GM21423 (cell line): ENCODE results near the gene GDF15.
"Not testable (repeated sequence)": the region's sequence is repeated elsewhere in the genome, so short reads cannot be mapped to it uniquely, and the experiment has no call there.

Experiments
- ATAC-seq: cut with Tn5 transposase; IDR thresholded peaks from one replicate; pipeline ENCODE4 v1.9.1; 2021; ENCODE audit warnings: mild to moderate bottlenecking, moderate library complexity; ENCODE audit not compliant: unreplicated experiment

The GDF15 gene

DNA sequence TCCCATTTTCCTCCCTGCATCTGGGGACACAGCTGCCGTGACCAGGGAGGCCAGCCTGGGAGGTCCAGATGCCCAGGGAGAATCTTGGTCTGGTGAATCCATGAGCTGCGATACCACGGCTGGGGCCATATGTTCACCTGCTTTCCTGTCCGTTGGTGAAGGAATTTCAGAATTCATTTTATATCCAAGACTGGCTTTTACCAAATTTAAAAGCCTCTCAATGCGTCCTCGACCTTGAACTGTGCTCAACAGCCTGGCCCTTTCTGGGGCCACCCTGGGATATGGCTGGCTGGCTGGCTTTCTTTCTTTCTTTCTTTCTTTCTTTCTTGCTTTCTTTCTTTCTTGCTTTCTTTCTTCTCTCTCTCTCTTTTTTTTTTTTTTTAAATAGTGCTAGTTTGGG lies 22.2 kb upstream of the GDF15 start:
- no peak for ATAC-seq

DNA sequence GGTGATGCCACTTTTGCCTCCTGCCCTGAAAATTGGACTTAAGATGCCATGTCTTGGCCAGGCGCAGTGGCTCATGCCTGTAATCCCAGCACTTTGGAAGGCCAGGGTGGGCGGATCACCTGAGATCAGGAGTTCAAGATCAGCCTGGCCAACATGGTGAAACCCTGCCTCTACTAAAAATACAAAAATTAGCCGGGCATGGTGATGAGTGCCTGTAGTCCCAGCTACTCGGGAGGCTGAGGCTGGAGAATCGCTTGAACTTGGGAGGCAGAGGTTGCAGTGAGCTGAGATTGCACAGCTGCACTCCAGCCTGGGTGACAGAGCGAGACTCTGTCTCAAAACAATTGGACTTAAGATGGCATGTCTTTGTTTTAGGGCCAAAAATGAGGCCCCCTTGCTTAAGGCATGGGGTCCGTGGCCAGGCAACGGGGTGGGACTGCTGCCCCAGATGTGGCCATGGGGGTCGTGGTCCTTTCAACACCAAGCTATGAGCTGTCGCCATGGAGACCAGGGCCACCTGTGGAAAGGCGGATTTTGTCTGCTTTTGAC lies 21.6 kb upstream of the GDF15 start:
- not testable (repeated sequence) for ATAC-seq

GRCh38 chr19:18364826-18365528 lies 21.0 kb upstream of the GDF15 start:
- ATAC-seq: no peak

DNA sequence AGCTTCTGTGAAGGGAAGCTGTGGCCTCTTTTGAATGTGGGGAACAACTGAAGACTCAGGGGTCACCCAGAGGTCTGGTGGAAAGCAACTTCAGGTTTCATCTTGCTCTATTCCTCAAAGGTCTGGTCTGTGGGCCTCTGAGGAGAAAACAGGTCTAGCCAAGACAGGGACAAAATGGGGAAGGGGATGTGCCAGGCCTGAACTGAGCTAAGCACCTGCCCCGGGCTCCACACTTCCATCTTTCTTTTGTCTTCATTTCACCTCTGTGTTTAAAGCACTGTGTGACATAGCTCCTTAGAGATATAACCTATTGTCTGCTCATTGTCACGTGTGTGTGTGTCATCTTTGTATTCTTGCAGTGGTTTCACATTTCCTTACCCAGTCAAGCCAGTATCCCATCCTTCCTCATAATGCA lies 19.9 kb upstream of the GDF15 start:
- ATAC-seq: no peak

DNA sequence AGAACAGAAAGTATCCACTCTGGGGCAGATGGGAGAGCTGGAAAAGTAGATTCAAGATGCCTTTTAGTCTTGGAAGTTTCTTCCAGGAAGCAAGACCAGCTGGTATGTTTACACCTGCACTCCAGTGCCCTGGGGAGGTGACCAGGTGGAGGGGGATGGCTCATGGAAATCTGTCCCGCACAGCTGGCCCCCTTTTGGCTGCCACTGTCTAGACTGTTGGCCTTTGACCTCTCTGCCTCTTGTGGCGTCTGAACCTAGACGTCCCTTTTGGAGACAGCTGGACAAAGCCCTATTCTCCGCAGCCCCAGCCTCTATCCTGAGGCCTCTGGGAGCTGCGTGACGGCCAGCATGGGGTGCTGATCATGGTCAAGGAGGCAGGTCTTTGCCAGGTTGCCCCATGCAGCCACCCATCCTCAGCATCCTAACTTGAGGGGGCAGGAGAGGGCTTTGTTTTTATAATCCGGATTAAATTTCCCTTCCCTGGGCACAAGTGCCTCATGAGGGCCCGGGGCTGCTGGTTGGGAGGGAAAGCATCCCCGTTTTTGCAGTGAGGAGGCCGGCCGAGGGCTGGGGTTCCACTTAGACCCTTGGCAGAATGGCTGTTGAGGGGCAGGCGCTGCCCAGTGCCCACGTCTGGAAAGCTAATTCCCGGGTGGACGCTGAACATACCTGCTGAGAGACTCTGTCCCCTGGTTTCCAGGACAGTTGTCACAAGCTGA lies 17.3 kb upstream of the GDF15 start:
- no peak for ATAC-seq

- no peak for ATAC-seq
Observed at GRCh38 chr19:18373407-18373891, 12.5 kb upstream of the GDF15 start.

GRCh38 chr19:18373892-18374629 lies 11.9 kb upstream of the GDF15 start:
- peak; percentile 81 for ATAC-seq

- ATAC-seq: no peak
Observed at GRCh38 chr19:18377026-18377425, 8.9 kb upstream of the GDF15 start.

DNA sequence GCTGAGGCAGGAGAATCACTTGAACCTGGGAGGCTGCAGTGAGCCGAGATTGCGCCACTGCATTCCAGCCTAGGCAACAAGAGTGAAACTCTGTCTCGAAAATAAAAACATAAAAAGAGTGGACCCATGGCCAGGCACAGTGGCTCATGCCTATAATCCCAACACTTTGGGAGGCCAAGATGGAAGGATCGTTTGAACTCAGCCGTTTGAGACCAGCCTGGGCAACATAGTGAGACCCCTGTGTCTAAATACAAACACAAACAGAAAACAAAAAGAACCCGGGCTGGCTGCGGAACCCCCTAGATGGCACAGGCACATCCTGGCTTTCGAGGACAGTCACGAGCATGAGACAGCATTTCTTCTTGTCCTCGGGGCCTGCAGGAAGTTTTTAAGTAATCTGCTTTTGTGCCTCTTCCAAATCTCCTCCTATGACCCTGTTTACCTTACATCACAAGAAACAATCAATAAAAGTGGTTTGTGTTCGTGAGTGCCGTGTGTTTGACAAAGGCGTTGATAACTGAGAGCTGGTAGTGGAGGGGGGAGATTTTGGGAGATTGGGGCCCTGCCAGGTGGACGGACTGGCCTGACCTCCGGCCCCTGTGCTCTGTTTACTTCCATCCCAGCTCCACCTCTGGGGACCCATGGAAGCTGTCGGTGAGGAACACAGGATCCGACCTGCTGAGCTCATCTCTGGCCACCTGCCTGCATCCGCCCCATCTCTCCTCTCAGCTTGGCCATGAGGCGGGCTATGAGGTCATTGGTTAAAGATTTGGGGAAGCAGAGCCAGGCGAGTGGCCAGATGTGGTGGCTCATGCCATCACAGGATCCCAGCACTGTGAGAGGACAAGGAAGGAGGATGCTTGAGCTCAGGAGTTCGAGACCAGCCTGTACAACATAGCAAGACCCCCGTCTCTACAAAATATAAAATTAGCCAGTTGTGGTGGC lies 5.9 kb upstream of the GDF15 start:
- no peak for ATAC-seq

- ATAC-seq: no peak
Observed at GRCh38 chr19:18380843-18381242, 5.1 kb upstream of the GDF15 start.

GRCh38 chr19:18383622-18384021 lies 2.3 kb upstream of the GDF15 start:
- not testable (repeated sequence) for ATAC-seq

DNA sequence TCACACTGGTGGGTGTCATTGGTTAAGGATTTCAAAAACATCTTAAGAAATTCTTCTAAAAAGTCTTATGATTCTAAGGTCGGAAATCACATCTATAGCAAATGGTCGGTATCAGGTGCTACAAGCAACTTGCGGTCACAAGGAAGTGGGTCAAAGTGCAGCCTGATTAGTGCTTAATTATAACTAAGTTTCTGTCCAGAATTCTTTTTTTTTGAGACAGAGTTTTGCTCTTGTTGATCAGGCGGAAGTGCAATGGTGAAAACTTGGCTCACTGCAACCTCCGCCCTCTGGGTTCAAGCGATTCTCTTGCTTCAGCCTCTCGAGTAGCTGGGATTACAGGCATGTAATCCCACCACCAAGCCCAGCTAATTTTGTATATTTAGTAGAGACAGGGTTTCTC lies 1.2 kb upstream of the GDF15 start:
- ATAC-seq: no peak

DNA sequence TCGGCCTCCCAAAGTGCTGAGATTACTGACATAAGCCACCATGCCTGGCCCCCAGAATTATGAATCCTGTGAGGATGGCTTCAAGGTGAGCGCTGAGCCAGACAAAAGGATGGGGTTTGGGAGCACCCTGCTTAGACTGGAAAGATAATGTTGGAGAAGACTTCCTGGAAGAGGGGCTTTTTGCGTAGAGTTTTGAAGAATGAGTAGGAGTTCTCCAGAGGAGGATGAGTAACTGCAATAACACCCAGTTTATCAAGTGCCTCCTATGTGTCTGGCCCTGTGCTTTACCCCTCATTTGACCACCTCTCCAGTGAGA lies 641 bp upstream of the GDF15 start:
- ATAC-seq: no peak

GRCh38 chr19:18386543-18387271 lies 749 bp downstream of the GDF15 start:
- no peak for ATAC-seq

DNA sequence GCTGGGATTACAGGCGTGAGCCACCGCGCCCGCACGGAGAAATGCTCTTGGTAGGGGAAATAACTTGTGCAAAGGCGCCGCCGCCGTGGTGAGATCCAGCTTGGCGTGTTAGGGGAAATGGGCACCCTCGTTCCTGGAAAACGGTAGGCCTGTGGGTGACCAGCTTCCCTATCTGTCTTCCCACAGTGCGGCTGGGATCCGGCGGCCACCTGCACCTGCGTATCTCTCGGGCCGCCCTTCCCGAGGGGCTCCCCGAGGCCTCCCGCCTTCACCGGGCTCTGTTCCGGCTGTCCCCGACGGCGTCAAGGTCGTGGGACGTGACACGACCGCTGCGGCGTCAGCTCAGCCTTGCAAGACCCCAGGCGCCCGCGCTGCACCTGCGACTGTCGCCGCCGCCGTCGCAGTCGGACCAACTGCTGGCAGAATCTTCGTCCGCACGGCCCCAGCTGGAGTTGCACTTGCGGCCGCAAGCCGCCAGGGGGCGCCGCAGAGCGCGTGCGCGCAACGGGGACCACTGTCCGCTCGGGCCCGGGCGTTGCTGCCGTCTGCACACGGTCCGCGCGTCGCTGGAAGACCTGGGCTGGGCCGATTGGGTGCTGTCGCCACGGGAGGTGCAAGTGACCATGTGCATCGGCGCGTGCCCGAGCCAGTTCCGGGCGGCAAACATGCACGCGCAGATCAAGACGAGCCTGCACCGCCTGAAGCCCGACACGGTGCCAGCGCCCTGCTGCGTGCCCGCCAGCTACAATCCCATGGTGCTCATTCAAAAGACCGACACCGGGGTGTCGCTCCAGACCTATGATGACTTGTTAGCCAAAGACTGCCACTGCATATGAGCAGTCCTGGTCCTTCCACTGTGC lies 2.4 kb downstream of the GDF15 start:
- ATAC-seq: peak; percentile 72

DNA sequence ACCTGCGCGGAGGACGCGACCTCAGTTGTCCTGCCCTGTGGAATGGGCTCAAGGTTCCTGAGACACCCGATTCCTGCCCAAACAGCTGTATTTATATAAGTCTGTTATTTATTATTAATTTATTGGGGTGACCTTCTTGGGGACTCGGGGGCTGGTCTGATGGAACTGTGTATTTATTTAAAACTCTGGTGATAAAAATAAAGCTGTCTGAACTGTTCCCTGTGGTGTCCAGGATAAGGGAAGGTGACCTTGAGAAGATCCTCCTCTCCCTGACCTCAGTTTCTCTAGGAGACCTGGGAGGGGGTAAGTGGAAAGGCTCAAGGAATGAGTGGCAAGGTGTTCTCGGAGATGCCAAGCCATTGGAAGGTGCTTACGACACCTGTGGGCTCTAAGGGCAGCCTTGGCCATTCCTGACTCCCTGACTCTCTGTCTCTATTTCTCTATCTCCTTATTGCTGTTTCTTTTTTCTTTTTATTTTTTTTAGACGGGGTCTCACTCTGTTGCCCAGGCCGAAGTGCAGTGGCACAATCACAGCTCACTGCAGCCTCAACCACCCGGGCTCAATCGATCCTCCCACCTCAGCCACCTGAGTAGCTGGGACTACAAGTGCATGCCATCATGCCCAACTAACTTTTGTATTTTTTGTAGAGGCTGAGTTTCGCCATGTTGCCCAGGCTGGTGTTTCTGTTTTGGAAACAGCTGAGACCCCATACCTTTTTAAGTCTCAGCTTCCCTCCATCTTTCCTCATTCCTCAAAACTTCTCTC lies 3.2 kb downstream of the GDF15 start:
- ATAC-seq: no peak

DNA sequence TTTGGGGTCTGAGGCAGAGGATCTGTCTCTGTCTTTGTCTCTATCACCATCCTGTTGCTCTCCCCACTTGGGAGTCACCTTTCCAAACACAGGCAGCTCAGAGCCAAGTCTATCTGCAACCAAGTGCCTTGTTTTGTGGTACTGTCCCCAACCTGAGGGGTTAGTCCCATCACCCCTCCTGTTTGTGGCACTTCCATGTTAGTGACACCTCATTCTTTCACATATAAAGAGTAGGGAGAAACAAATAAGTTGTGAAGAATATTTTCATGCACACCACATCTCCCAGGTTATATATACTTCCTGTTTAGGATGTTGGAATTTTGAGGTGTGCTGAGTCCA lies 3.7 kb downstream of the GDF15 start:
- no peak for ATAC-seq
